ENCODE results near the gene HELQ.
"Not testable (repeated sequence)": the region's sequence is repeated elsewhere in the genome, so short reads cannot be mapped to it uniquely, and the experiment has no call there.

The HELQ gene

DNA sequence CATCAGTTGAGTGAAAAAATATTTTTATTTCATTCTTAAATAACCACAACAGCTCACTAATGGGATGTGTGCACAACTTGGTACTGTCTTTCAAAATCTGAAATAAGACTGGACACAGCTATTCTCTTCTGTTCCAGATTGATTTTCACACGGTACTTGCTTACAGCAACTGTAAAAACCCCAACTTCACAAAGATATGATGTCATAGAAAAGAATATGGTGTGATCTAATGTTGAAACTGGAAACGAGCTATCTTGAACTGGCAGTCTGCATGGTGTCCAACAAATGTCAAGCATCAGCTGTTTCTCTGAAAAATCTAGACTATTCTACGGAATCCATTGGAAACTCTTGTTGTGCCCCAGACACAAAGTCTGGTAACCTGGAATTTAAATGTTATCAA lies 14.7 kb downstream of the HELQ start:
- Histone ChIP-seq H3K27ac (no peak overlapping the region), H3K4me3 (no peak overlapping the region)

DNA sequence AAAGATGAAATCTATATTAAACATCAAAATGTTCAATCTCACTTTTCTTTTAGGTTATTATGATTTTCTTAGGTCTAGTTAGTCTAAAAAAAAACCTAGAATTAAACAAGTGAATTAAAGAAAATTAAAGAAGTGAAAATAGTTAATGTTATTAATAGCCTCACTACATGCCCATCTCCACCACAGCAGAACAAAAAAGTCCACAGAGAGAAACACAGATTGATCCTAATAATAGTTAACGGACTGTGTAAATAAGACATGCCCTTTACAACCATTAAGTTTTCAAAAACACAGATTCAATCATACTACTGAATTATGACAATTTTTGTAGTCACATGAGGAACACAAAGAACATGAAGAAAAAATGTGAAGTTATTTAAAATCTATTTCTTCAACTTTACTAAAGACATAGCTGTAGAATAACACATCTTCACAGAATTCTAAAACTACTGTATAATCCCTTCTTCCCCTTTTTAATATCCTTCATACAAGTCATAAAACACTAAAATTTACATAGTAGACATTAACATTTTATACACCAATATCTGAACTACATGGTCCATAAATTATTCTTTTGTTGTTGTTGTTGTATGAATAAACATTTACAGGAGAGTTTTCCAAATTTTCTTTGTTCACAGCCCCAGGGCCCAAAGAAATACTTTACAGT lies 15.3 kb downstream of the HELQ start:
- Histone ChIP-seq H3K27ac (no peak overlapping the region), H3K4me3 (no peak overlapping the region)

DNA sequence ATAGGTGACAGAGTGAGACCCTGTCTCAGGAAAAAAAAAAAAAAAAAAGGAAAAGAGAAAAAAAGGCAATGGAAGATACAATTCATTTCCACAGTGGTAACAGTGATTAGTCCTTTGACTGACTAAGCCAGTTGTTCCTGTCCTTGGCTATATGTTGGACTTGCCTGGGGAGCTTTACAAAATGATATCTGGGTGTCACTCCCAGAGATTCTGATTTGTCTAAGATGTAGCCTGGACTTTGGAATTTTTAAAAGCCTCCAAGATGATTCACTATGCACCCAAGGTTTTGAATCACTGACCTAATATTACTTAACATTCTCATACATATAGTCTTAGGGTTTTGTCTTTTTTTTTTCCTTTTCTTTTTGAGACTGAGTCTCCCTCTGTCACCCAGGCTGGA lies 16.9 kb downstream of the HELQ start:
- Histone ChIP-seq H3K27ac (no peak overlapping the region), H3K4me3 (no peak overlapping the region)

DNA sequence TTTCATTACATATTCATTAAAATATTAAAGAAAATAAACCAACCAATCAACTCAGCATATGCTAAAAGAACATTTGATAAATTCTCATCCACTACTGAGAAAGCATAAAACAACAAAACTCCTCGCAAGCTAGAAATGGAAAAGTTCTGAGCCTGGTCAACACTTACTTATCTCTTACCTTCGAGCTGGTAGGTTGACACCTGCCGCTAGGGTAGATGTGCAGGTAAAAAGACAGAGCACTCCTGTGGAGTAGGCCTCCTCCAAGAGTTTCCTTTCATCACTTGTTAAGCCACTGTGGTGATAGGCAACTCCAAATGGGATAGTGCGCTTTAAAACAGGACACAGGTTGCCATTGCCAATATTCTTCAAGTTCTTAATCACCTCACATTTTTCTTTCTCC lies 18.9 kb downstream of the HELQ start:
- H3K27ac ChIP-seq = no peak overlapping the region
- H3K4me3 ChIP-seq = no peak overlapping the region

DNA sequence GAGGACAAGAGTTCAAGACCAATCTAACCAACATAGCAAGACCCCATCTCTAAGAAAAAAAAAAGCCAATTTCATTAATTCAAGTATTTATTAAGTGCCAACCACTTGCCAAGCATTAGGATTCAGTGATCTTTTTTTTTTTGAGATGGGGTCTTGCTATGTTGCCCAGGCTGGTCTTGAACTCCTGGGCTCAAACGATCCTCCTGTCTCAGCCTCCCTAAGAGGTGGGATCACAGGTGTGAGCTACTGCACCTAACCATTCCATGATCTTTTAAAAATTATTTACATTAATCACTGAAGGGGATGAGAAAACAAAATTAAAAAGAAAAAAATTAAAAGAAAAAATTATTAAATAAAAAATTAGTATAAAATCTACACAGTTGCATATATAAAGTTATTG lies 24.4 kb downstream of the HELQ start:
- Histone ChIP-seq H3K27ac (no peak overlapping the region), H3K4me3 (no peak overlapping the region)

DNA sequence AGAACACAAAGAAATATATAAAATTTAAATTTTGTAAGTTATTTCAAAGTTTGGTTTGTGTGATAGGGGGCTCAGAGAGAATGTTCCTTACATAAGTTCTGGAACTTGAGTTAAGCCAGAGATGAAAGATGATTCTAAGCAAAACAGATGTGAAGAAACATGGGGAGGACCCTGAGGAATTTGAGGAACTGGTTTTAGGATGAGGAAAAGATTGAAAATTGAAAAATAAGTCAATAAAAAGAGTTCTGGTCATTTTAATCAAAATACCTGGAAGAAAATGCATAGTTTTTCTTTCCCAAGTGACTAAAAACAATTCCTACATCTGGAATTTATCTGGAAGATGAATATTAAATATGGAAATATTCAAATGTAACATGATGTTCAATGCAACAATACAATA lies 37.4 kb downstream of the HELQ start:
- no peak overlapping the region for H3K4me3 ChIP-seq

DNA sequence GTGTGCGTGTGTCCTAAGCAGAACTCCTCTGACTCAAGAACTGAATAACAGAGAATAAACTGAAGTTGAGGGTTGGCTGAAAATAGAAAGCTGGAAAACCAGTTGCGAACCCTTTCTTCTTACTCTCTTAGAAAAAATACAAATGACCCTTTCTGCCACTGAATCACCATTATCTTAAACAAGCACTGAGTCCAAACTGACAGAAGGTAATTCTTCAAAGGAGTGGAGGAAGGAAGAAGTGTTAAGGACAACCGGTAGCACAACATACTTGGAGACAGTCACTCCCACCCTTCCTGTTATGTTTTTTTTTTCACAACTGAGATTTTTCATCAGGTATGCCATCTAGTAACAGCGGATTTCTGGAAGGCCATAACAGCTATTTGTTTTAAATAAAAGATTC lies 38.1 kb downstream of the HELQ start:
- H3K27ac ChIP-seq = no peak overlapping the region

More for the DNA sequence above, 37.4 kb downstream of the HELQ start:
- no peak overlapping the region for H3K27ac ChIP-seq

DNA sequence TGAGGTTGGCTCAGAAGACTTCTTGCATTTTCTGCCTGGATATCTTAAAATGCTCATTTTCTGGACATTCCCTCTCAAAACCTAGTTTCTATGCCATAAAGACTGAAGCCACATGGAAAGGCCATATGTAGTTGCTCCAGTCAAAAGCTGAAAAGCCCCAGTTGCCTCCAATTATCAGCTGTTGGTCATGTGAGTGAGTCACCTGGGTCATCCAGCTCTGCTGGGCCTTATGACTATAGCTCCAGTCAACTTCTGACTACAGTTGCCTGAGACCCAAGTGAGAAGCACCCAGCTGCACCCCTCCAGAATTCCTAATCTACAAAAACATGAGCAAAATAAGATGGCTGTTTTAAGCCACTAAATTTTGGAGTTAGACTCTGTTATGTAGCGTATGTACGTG lies 41.9 kb downstream of the HELQ start:
- Histone ChIP-seq H3K27ac (no peak overlapping the region), H3K4me3 (no peak overlapping the region)

More for the DNA sequence above, 38.1 kb downstream of the HELQ start:
- H3K4me3 ChIP-seq = no peak overlapping the region

DNA sequence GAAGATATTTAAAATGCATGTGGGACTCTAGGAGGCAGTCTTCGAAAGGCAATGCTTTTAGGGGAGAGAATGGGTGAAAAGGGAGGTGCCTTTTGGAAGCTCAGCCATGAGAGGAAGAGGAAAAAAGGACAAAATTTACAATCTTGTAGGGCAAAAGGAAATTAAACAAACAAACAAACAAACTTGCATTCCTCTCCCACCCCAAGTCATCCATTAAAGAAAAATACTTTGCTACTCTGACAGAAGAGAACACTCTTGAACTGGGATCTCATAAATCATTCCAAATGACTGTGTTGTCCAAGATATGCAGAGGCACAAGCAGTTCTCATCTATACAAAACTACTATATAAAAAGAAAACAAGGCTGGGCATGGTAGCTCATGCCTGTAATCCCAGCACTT lies 46.7 kb downstream of the HELQ start:
- Histone ChIP-seq H3K27ac (no peak overlapping the region), H3K4me3 (no peak overlapping the region)

DNA sequence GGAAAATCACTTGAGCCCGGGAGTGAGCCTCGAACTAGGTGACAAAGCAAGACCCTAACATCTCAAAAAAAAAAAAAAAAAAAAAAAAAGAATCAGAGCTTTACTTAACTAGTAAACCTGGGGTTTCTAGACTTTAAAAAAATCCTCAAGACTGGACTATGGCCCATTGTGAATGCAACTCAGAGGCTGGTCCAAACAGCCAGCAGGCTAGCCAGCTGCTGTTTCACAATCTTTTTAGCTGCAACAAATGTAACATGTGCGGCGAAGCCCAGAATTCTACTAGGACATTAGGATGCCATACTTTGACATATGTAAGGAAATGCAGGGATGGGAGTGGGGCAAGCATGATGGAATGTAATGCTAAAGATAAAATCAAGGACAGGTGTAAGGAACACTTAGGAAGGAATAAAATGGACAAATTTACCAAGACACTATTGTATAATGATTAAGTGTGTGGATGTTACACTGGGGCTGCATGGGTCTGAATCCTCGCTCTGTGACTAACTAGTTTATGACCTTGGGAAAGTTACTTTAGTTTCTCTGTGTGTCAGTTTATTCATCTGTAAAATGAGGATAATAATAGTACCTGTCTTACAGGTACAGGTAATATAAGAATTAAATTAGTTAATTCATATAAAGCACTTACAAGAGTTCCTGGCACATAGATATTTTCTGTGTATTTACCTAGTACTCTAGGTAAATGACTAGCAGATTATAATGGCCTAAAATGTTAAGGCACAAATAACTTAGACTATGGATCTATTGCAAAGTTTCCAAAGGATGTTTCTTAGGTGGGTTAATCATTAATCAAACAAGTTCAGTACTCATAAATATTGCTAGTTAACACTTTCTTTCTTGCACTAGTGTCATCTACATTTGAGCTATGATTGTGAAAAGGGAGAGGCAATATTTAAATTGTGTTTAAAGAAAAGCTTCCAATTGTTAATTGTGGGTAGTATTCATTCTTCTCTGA lies 49.5 kb downstream of the HELQ start:
- H3K4me3 ChIP-seq = no peak overlapping the region
- no peak overlapping the region for H3K27ac ChIP-seq

DNA sequence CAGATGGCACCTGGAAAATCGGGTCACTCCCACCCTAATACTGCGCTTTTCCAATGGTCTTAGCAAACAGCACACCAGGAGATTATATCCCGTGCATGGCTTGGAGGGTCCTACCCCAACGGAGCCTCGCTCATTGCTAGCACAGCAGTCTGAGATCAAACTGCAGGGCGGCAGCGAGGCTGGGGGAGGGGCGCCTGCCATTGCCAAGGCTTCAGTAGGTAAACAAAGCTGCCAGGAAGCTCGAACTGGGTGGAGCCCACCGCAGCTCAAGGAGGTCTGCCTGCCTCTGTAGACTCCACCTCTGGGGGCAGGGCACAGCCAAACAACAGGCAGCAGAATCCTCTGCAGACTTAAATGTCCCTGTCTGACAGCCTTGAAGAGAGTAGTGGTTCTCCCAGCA lies 57.5 kb downstream of the HELQ start:
- H3K4me3 ChIP-seq, H3K27ac ChIP-seq: not testable (repeated sequence)

DNA sequence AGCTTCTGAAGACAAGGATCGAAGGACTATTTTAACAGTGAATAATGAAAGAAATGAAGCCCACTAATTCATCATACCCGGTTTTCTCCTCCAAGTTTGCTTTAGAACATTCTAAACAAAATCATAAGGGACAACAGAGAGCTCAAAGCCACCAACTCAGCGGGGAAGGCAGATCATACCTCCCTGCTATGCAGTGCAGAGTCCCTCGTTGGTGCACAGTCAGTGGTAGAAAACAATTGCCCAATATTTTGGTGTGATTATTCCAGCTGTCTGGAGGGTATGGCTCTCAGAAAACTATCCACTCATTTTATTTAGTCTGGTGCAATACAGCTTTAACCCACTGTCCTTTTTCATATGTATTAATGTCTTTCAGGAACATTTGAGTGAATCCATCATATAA lies 61.7 kb downstream of the HELQ start:
- H3K4me3 ChIP-seq = no peak overlapping the region

DNA sequence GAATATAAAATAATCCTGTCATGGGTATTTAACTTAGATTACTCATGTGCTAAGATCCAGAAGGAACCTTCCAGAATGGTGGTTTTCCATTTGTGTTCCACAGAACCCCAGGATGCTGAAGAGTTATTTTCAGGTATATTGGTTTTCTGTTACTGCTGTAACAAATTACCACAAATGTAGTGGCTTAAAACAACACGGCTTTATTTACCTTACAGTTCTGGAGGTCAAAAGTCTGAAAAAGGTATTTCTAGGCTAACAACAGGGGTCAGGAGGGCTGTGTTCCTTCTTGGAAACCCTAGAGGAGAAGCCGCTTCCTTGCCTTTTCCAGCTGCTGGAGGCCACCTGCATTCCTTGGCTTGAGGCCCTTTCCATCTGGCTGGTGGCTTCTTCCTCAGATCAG lies 63.1 kb downstream of the HELQ start:
- Histone ChIP-seq H3K4me3 (no peak overlapping the region), H3K27ac (no peak overlapping the region)

More for the DNA sequence above, 61.7 kb downstream of the HELQ start:
- H3K27ac ChIP-seq = no peak overlapping the region

DNA sequence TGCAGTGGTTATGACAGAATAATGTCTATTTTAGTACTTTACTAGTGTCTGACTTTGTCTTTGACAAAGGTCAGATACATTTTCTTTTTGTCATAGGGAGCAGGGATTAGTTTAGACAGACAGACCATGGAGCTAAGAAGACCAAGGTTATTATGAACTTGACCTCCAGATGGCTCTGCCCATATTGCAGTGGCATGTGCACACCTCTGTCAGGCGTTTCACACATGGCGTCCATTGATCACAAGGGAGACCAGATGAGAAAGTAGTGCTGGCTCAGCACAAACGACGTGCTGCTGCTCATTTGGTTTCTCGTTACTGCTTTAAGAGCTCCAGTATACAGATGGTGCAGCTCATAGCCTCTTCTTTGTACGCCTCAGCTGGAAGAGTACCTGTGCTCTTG lies 64.7 kb downstream of the HELQ start:
- Histone ChIP-seq H3K4me3 (no peak overlapping the region), H3K27ac (no peak overlapping the region)

DNA sequence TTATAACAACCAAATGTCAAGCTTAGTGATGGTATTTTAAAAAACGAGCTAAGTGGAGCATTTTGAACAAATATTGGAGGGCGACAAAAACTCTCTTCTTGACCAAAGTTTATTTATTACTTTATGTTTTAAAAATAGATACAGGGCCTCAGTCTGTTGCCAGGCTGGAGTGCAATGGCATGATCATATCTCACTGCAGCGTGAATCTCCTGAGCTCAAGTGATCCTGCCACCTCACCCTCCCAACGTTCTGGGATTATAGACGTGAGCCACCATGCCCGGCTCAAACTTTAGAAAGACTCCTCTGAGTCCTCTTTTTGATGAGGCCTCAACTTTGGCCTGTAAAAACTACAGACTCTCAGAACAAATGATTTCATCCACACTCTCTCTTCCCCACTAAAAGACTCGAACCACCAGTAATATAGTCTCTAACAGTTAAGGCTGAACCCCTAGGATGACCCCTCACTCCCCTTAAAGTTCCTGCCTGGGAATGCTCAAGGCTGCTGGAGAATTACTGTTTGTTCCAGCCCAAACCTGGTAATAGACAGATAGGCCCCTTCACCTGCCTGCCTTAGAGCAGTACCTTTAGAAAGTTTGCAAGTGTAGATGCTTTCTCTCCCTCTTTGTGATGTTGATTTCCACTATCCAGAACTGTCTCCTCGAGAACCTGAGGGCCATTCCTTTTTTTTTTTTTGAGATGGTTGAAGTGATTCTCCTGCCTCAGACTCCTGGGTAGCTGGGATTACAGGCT lies 65.7 kb downstream of the HELQ start:
- H3K4me3 ChIP-seq = no peak overlapping the region
- H3K27ac ChIP-seq = no peak overlapping the region

DNA sequence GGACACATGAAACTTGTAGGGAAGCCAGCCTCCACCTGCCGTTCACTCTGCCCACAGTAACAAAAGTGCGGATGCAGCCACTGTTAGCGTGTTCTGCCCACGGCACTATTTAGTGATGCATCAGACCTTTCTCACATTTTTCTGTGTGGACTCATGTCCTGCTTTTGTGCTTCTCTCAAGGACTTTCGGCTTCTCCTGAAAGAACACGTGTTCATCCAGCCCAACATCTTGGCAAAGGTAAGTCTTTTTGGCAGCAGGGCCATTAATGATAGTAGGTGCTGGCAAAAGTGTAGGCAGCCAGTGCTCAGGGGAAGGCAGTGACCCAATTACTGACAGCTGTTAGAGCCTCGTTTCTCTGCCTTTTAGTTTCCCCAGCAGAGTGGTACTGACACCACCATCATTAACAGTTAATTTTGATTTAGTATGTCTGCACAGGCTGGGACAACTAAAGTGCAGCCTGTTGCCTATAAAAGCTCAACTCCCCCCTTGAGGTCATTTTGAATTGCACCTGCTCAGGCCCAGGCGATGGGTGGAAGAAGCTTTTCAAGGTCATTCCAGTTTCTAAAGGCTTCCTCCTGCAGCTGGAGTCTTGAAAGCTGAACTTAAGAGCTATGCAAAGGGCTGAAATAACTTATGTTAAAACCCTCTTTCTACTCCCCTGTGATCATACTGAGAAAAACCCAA lies 66.4 kb downstream of the HELQ start:
- no peak overlapping the region for H3K27ac ChIP-seq

DNA sequence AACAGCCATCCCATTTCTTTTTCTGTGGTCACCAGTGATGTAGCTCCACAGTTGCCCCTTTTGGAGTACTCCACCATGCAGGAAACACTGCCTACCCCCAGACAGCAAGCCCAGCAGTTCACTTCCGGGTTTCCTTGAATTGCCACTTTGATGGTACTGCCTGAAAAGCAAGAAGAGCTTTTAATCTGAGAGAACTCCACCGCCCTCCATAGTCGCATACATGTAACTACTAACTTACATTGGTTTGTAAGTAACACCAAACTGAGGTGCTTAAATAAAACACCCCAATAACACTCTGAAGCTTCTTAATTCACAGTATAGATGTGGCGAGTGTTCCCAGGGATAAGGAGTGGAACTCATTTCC lies 67.3 kb downstream of the HELQ start:
- no peak overlapping the region for H3K4me3 ChIP-seq
- H3K27ac ChIP-seq = no peak overlapping the region

More for the DNA sequence above, 66.4 kb downstream of the HELQ start:
- H3K4me3 ChIP-seq = no peak overlapping the region

DNA sequence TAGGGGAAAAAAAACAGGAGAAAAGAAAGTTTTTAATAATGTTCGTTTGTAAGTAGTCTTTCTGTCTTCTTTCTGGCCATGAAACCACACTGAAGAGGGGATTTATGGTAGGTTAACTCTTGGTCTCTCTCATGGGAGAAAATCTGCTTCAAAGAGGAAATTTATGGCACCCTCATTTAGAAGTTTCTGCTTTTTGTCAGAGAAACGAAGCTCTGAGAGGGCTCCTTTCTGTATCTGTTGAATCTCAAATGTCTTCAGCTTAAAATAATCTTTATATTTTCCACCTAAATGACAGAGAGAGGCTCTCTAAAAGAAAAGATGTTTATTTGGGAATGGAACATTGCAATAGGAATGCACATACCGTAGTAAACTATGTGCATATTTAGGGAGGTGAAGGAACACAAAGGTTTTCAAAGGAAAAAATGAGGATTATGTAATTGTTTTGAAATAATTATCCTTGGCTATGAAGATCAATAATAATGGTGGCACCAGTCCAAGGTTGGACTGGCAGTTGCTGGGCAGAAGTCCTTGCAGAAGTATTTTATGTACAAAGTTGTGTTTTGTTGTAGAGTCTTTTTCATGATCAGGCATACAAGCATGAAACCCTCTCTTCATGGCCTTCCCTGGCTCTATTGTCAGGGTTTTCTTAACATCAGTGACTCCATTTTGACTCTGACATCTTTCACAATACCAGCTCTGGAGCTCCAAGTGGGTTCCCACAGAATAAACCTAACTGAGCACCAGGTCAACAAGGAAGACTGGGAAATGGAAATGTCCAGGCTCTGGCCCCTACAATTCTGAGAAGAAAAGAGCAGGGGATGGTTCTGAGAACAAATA lies 67.9 kb downstream of the HELQ start:
- Histone ChIP-seq H3K4me3 (no peak overlapping the region), H3K27ac (no peak overlapping the region)

DNA sequence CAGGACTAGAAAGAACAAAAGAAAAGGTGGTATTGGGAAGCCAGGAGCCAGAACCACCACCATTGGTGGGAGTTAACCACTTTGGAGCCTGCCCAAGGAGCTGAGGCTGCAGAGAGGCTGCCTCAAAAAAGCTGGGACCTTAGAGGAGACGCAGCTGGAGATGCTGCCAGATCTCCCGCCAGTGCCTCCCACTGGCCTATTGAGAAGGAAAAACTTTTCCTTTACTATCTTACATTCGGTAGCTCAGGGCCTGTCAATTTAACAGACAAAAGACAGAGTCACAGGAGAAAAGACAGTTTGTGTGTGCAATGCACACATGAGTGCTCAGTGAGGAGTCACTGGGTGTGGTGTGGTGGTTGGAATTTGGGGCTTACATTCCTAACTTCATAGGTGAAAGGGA lies 68.6 kb downstream of the HELQ start:
- Histone ChIP-seq H3K27ac (no peak overlapping the region), H3K4me3 (no peak overlapping the region)

Measured in skin epidermis (tissue), 12 donors.